ENCODE data around the gene MPHOSPH10. TPM values are rescaled to one million over a fixed set of nuclear protein-coding genes. Genes with fewer than 3 reads are reported as not detected.

The MPHOSPH10 gene
- total and polyA plus RNA-seq, 10 of the 15 experiments (the other 5 are each of a cell fraction or from before 2014, with no cell fraction given), result 23.8 to 56.8 (median 41.3) TPM

DNA sequence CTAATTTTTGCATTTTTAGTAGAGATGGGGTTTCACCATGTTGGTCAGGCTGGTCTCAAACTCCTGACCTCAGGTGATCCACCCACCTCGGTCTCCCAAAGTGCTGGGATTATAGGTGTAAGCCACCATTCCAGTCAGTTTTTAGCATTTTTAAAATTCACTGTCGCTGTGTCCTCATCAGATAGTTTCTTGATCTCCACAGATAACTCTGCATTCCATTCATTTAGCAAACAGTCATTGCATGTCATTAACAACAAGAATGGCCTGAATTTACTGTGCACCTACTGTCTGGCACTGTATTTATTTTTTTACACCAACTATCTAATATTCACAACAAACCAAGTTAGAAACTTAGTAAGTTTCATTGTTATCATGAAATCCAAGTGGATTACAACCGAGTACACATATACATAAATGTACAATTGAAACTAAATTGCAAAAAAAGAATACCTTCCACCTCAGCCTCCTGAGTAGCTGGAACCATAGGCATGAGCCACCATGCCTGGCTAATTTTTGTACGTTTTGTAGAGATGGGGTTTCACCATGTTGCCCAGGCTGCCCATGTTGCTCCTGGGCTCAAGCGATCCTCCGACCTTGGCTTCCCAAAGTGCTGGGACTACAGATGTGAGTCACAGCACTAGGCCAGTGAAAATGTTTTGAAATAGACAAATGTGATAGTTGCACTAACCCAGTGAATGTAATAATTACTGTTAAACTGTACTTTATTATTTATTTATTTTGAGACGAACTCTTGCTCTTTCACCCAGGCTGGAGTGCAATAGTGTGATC is 4.7 kb upstream of the MPHOSPH10 start:
- Histone ChIP-seq H3K27ac (ENCODE audit: control insufficient read depth, insufficient read depth) (no peak overlapping the region), H3K36me3 (ENCODE audit: control insufficient read depth in 2 of 2, insufficient read depth in 2 of 2, low read length in 1 of 2) (peaks cover 0 to 3% of the 10 kb centered on the region in 2 experiments; a peak in 1 of 4 replicates), H3K27me3 (replicated peaks in 1 of 2; ENCODE audit: control insufficient read depth in 2 of 2, insufficient read depth in 2 of 2, low read length in 1 of 2) (no peaks in the 10 kb centered on the region), H3K9ac (ENCODE audit: control insufficient read depth, insufficient read depth, low read length) (no peak overlapping the region), H3K79me2 (ENCODE audit: control insufficient read depth, insufficient read depth, low read length) (peaks cover 35% of the 10 kb centered on the region), H4K20me1 (ENCODE audit: control insufficient read depth, insufficient read depth) (no peaks in the 10 kb centered on the region), H2AFZ (ENCODE audit: control insufficient read depth, low read depth, low read length) (no peak overlapping the region), H3K9me3 (replicated peaks; ENCODE audit: control insufficient read depth, insufficient read depth, low read length) (no peaks in the 10 kb centered on the region), H3K4me1 (ENCODE audit: control insufficient read depth, insufficient read depth, low read length) (peaks cover 3% of the 10 kb centered on the region; the same call in 1 of the 2 replicates), H3K4me3 (no peak overlapping the region), H3K4me2 (ENCODE audit: control insufficient read depth, insufficient read depth) (no peak overlapping the region)
- FAIRE-seq (no peak), ATAC-seq (no peak), DNase-seq (ENCODE audit: low read depth, low spot score) (no peak)
- BruUV-seq (replicated peaks), result no TSS peak
- ChIA-PET SMC1A (ENCODE audit: uncharacterized antibody, unreplicated experiment) (interaction anchor here (1.2 to 1.9 kb wide), 3 partner anchors 10 to 55 kb away, joined by 3 to 12 read pairs (median 8); no protein-coding TSS in a partner anchor), CTCF (interaction anchor here (2.1 to 3.2 kb wide), 2 partner anchors 25 to 55 kb away, joined by 10 to 24 read pairs; no protein-coding TSS in a partner anchor), RAD21 (ENCODE audit: unreplicated experiment) (no interaction called here), POLR2A (interaction anchor here (0.6 kb wide), 1 partner anchor 19 kb away, joined by 3 read pairs; no protein-coding TSS in a partner anchor)
- in situ Hi-C loops (cut with MboI), result no loop called here
- TF ChIP-seq JUND (IDR thresholded peaks at IDR 0.05; ENCODE audit: low read depth, low read length) (no peak), FOXK2 (IDR thresholded peaks at IDR 0.05) (no peak)
- intact Hi-C loops (cut with micrococcal nuclease; ENCODE audit: unreplicated experiment), result no loop called here
- WGBS (ENCODE audit: insufficient coverage, insufficient replicate concordance, low lambda C conversion rate, missing lambda C conversion rate), result 87% methylated on average over 7 of the region's 7 CpGs

DNA sequence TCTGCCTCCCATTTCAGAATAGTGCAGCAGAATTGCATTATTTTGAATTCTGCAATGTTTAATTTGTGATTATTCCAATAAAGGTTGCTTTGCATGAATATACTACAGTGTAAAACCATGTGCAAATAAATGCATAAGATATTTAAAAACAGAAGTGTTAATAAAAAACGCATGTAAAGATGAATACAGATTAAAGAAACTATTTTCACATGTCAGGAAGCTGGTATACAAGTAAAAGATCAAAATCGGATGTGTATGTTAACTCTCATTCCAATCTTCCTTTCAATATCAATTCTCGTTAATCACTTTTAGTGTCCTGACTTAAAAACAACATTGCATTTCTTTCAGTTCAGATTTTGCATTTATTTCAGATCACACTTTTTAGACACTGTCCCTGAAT is 3.5 kb upstream of the MPHOSPH10 start:
- Histone ChIP-seq H3K79me2 (ENCODE audit: control insufficient read depth, insufficient read depth, low read length) (peaks cover 47% of the 10 kb centered on the region), H3K4me2 (ENCODE audit: control insufficient read depth, insufficient read depth) (no peak overlapping the region; the same call in 1 of the 2 replicates), H3K27ac (ENCODE audit: control insufficient read depth, insufficient read depth) (no peak overlapping the region), H2AFZ (ENCODE audit: control insufficient read depth, low read depth, low read length) (no peak overlapping the region), H3K9ac (ENCODE audit: control insufficient read depth, insufficient read depth, low read length) (no peak overlapping the region), H3K4me3 (no peak overlapping the region), H3K4me1 (ENCODE audit: control insufficient read depth, insufficient read depth, low read length) (peaks cover 5% of the 10 kb centered on the region; the same call in 1 of the 2 replicates), H3K9me3 (replicated peaks; ENCODE audit: control insufficient read depth, insufficient read depth, low read length) (no peaks in the 10 kb centered on the region), H3K27me3 (replicated peaks in 1 of 2; ENCODE audit: control insufficient read depth in 2 of 2, insufficient read depth in 2 of 2, low read length in 1 of 2) (no peaks in the 10 kb centered on the region), H3K36me3 (ENCODE audit: control insufficient read depth in 2 of 2, insufficient read depth in 2 of 2, low read length in 1 of 2) (no peaks in the 10 kb centered on the region; a peak in 1 of 4 replicates), H4K20me1 (ENCODE audit: control insufficient read depth, insufficient read depth) (no peaks in the 10 kb centered on the region)
- TF ChIP-seq, protein P1, sequence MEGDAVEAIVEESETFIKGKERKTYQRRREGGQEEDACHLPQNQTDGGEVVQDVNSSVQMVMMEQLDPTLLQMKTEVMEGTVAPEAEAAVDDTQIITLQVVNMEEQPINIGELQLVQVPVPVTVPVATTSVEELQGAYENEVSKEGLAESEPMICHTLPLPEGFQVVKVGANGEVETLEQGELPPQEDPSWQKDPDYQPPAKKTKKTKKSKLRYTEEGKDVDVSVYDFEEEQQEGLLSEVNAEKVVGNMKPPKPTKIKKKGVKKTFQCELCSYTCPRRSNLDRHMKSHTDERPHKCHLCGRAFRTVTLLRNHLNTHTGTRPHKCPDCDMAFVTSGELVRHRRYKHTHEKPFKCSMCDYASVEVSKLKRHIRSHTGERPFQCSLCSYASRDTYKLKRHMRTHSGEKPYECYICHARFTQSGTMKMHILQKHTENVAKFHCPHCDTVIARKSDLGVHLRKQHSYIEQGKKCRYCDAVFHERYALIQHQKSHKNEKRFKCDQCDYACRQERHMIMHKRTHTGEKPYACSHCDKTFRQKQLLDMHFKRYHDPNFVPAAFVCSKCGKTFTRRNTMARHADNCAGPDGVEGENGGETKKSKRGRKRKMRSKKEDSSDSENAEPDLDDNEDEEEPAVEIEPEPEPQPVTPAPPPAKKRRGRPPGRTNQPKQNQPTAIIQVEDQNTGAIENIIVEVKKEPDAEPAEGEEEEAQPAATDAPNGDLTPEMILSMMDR (IDR thresholded peaks at IDR 0.05 in 2 of 3, conservative IDR thresholded peaks at IDR 0.05 in 1 of 3; ENCODE audit: control insufficient read depth in 2 of 3, extremely low read depth in 1 of 3, insufficient read depth in 1 of 3, low read depth in 3 of 3, low read length in 3 of 3), result no peak
- in situ Hi-C loops (cut with MboI) (no loop called here), intact Hi-C loops (cut with micrococcal nuclease; ENCODE audit: unreplicated experiment) (no loop called here)
- DNase-seq (ENCODE audit: low read depth, low spot score), result no peak
- CTCF ChIA-PET, result interaction anchor here (0.5 to 3.2 kb wide), 8 partner anchors 11 to 342 kb away, joined by 3 to 24 read pairs (median 4); no protein-coding TSS in a partner anchor
- SMC1A ChIA-PET (ENCODE audit: uncharacterized antibody, unreplicated experiment), result interaction anchor here (1.2 to 2.1 kb wide), 6 partner anchors 9 to 56 kb away, joined by 3 to 12 read pairs (median 6); no protein-coding TSS in a partner anchor
- no peak for FAIRE-seq
- POLR2A ChIA-PET, result interaction anchor here (0.8 to 1.5 kb wide), 4 partner anchors 26 to 266 kb away, joined by 3 to 11 read pairs (median 5); partner anchors contain the start of gene NAGK
- no peak for ATAC-seq
- RAD21 ChIA-PET (ENCODE audit: unreplicated experiment), result interaction anchor here (0.7 to 1.6 kb wide), 3 partner anchors 13 to 457 kb away, joined by 3 to 6 read pairs (median 5); no protein-coding TSS in a partner anchor
- BruUV-seq (replicated peaks), result no TSS peak
- WGBS (ENCODE audit: insufficient coverage, insufficient replicate concordance, low lambda C conversion rate, missing lambda C conversion rate), result 96% methylated on average over 3 of the region's 3 CpGs
